Activated naive CD4-positive, alpha-beta T cell treated with anti-CD3 and anti-CD28 coated beads, Interleukin-2, amount 10 ng/mL, durations not matched to agents 7 days and 5 days (primary cell): ENCODE data around the gene MAPK4.
"Not testable (repeated sequence)": the region's sequence is repeated elsewhere in the genome, so short reads cannot be mapped to it uniquely, and the experiment has no call there.

Source experiments
- CTCF ChIA-PET: fragments of 350-600 bp; sonication (Branson Sonifier 250); formaldehyde crosslinking; loops from one replicate; lab custom pipeline; 2021; ENCODE audit warnings: antibody characterized with exemption; lab: Charles Lee
- DNase-seq: peaks from one replicate; pipeline ENCODE4 v3.0.0-alpha.2; 2020
- H3K27ac Mint-ChIP-seq: one replicate; pipeline ENCODE4 v1.8.0; 2021; ENCODE audit warnings: mild to moderate bottlenecking, moderate library complexity, mixed read lengths
- H3K27me3 Mint-ChIP-seq: one replicate; pipeline ENCODE4 v1.8.0; 2021; ENCODE audit warnings: mild to moderate bottlenecking, mixed read lengths
- H3K36me3 Mint-ChIP-seq: one replicate; pipeline ENCODE4 v1.8.0; 2021; ENCODE audit warnings: mixed read lengths
- H3K4me1 Mint-ChIP-seq: one replicate; pipeline ENCODE4 v1.8.0; 2021; ENCODE audit warnings: mixed read lengths
- H3K4me3 Mint-ChIP-seq: one replicate; pipeline ENCODE4 v1.8.0; 2021; ENCODE audit warnings: mild to moderate bottlenecking, moderate library complexity, mixed read lengths
- H3K9me3 Mint-ChIP-seq: one replicate; pipeline ENCODE4 v1.8.0; 2021; ENCODE audit warnings: mixed read lengths

MAPK4 gene

GRCh38 chr18:50751947-50752346 lies 192.1 kb downstream of the MAPK4 start:
- Mint-ChIP-seq H3K27ac (no peak overlapping the region), H3K36me3 (no peaks in the 10 kb centered on the region), H3K4me3 (no peak overlapping the region), H3K4me1 (no peaks in the 10 kb centered on the region), H3K9me3 (no peaks in the 10 kb centered on the region), H3K27me3 (peaks cover 17% of the 10 kb centered on the region)
- no peak for DNase-seq
- CTCF ChIA-PET, result no interaction called here

GRCh38 chr18:50753311-50753710 lies 193.4 kb downstream of the MAPK4 start:
- Mint-ChIP-seq H3K4me3 (no peak overlapping the region), H3K27ac (no peak overlapping the region), H3K36me3 (no peaks in the 10 kb centered on the region), H3K9me3 (no peaks in the 10 kb centered on the region), H3K4me1 (no peaks in the 10 kb centered on the region), H3K27me3 (peaks cover 18% of the 10 kb centered on the region)
- no peak for DNase-seq
- CTCF ChIA-PET, result no interaction called here

- CTCF ChIA-PET, result no interaction called here
- Mint-ChIP-seq H3K27me3 (peaks cover 18% of the 10 kb centered on the region), H3K4me1 (no peaks in the 10 kb centered on the region), H3K9me3 (no peaks in the 10 kb centered on the region), H3K4me3 (no peak overlapping the region), H3K36me3 (no peaks in the 10 kb centered on the region), H3K27ac (no peak overlapping the region)
- DNase-seq, result no peak
Observed at GRCh38 chr18:50754297-50754696, 194.4 kb downstream of the MAPK4 start.

GRCh38 chr18:50757358-50757757 lies 197.5 kb downstream of the MAPK4 start:
- H3K9me3 Mint-ChIP-seq, result no peaks in the 10 kb centered on the region
- H3K36me3 Mint-ChIP-seq, result no peaks in the 10 kb centered on the region
- H3K4me3 Mint-ChIP-seq, result no peak overlapping the region
- H3K4me1 Mint-ChIP-seq, result no peaks in the 10 kb centered on the region
- H3K27ac Mint-ChIP-seq, result no peak overlapping the region
- CTCF ChIA-PET, result no interaction called here
- DNase-seq, result no peak
- H3K27me3 Mint-ChIP-seq, result peaks cover 14% of the 10 kb centered on the region

GRCh38 chr18:50769463-50769862 lies 209.6 kb downstream of the MAPK4 start:
- peaks cover 26% of the 10 kb centered on the region for H3K9me3 Mint-ChIP-seq
- no peaks in the 10 kb centered on the region for H3K4me1 Mint-ChIP-seq
- H3K36me3 Mint-ChIP-seq, result peaks cover 1% of the 10 kb centered on the region
- CTCF ChIA-PET, result no interaction called here
- H3K27me3 Mint-ChIP-seq, result peaks cover 3% of the 10 kb centered on the region
- DNase-seq, result no peak
- H3K27ac Mint-ChIP-seq, result no peak overlapping the region
- H3K4me3 Mint-ChIP-seq, result no peak overlapping the region

GRCh38 chr18:50775207-50775606 lies 215.3 kb downstream of the MAPK4 start:
- DNase-seq, result no peak
- Mint-ChIP-seq H3K36me3 (no peaks in the 10 kb centered on the region), H3K4me1 (no peaks in the 10 kb centered on the region), H3K27me3 (peaks cover 4% of the 10 kb centered on the region), H3K9me3 (peaks cover 3% of the 10 kb centered on the region), H3K4me3 (no peak overlapping the region), H3K27ac (no peak overlapping the region)
- CTCF ChIA-PET, result no interaction called here

GRCh38 chr18:50775726-50776125 lies 215.8 kb downstream of the MAPK4 start:
- CTCF ChIA-PET, result no interaction called here
- Mint-ChIP-seq H3K27me3 (peaks cover 4% of the 10 kb centered on the region), H3K4me1 (no peaks in the 10 kb centered on the region), H3K36me3 (no peaks in the 10 kb centered on the region), H3K27ac (no peak overlapping the region), H3K4me3 (no peak overlapping the region), H3K9me3 (no peaks in the 10 kb centered on the region)
- DNase-seq, result no peak

- Mint-ChIP-seq H3K36me3 (no peaks in the 10 kb centered on the region), H3K27ac (no peak overlapping the region), H3K27me3 (peaks cover 4% of the 10 kb centered on the region), H3K4me3 (no peak overlapping the region), H3K9me3 (no peaks in the 10 kb centered on the region), H3K4me1 (no peaks in the 10 kb centered on the region)
- no peak for DNase-seq
- CTCF ChIA-PET, result no interaction called here
Observed at GRCh38 chr18:50776383-50776782, 216.5 kb downstream of the MAPK4 start.

GRCh38 chr18:50779021-50779420 lies 219.1 kb downstream of the MAPK4 start:
- H3K36me3 Mint-ChIP-seq, H3K4me1 Mint-ChIP-seq, H3K27ac Mint-ChIP-seq, H3K9me3 Mint-ChIP-seq, CTCF ChIA-PET, H3K4me3 Mint-ChIP-seq, H3K27me3 Mint-ChIP-seq, DNase-seq: not testable (repeated sequence)
